Measurements from ENCODE around the gene PEMT.

DNA sequence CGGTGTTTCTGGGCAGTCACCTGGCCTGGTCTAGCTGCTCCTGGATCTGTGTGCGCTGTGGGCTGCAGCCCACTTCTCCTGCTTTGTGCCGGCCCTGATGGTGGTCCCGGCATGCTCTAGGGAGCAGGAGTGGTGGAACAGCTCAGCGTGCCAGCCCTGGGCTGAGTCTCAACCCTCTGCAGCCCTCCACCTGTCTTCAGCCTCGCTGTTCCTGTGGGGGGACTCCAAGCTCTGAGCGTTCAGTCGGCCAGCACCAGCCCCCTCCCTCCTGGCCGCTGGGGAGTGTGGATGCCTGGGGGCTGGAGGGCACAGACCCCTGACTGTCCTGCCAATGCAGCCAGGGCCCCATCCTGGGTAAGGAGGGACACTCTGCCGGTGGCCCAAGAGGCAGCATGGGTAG, 71.6 kb downstream of the PEMT start:
- TF ChIP-seq CTCF (conservative IDR thresholded peaks at IDR 0.05; ENCODE audit: low read depth, low read length) (no peak), EZH2phosphoT487 (IDR thresholded peaks at IDR 0.05; ENCODE audit: borderline replicate concordance, low read length) (no peak)

All from PC-3 (cell line).